HFFc6 (cell line): ENCODE measurements around the gene RSKR. TPM values are rescaled to one million over a fixed set of nuclear protein-coding genes. Genes with fewer than 3 reads are reported as not detected.

Source experiments
- DNase-seq: peaks from one replicate; pipeline ENCODE4 v3.0.0-alpha.2; 2018
- H3K27ac Mint-ChIP-seq: 2 replicates; pipeline ENCODE4 v1.8.0; 2020; ENCODE audit warnings: mild to moderate bottlenecking, mixed read lengths
- H3K27me3 Mint-ChIP-seq: 2 replicates; pipeline ENCODE4 v1.8.0; 2021; ENCODE audit warnings: mild to moderate bottlenecking, moderate library complexity, mixed read lengths; ENCODE audit not compliant: insufficient read depth
- H3K36me3 Mint-ChIP-seq: 2 replicates; pipeline ENCODE4 v1.8.0; 2021; ENCODE audit warnings: low read depth, mixed read lengths
- H3K4me1 Mint-ChIP-seq: 2 replicates; pipeline ENCODE4 v1.8.0; 2020; ENCODE audit warnings: low read depth, mixed read lengths
- H3K4me3 Mint-ChIP-seq: 2 replicates; pipeline ENCODE4 v1.8.0; 2020; ENCODE audit warnings: mild to moderate bottlenecking, moderate library complexity, mixed read lengths
- H3K9me3 Mint-ChIP-seq: 2 replicates; pipeline ENCODE4 v1.8.0; 2020; ENCODE audit warnings: mild to moderate bottlenecking, mixed read lengths
- CTCF ChIP-seq: fragments of 200-600 bp; sonication (generic); IDR thresholded peaks from 2 replicates; pipeline ENCODE4 v1.5.0; 2021; ENCODE audit warnings: antibody characterized with exemption, mild to moderate bottlenecking
- total RNA-seq, 6 experiments: library from RNA; stranded (reverse); fragmentation: NEBNext Ultra II Directional; extraction: Animal tissue kit (Norgen Biotek cat#: 25700); gene quantifications; 2 replicates in 1 of 6; 3 replicates in 5 of 6; pipeline ENCODE4 v1.2.3, GENCODE V29; 2021

The RSKR gene
- total RNA-seq, 6 experiments from 2014 or later: 3.2 to 4.3 (median 3.5) TPM

- Mint-ChIP-seq H3K4me1 (no peaks in the 10 kb centered on the region), H3K27ac (no peak overlapping the region), H3K4me3 (no peak overlapping the region), H3K9me3 (no peaks in the 10 kb centered on the region), H3K27me3 (no peaks in the 10 kb centered on the region; the same call in 1 of the 2 replicates), H3K36me3 (peaks cover 30% of the 10 kb centered on the region)
- TF ChIP-seq CTCF: no peak
- DNase-seq: no peak
Measured at GRCh38 chr17:28626818-28627217, 12.8 kb upstream of the RSKR start.

DNA sequence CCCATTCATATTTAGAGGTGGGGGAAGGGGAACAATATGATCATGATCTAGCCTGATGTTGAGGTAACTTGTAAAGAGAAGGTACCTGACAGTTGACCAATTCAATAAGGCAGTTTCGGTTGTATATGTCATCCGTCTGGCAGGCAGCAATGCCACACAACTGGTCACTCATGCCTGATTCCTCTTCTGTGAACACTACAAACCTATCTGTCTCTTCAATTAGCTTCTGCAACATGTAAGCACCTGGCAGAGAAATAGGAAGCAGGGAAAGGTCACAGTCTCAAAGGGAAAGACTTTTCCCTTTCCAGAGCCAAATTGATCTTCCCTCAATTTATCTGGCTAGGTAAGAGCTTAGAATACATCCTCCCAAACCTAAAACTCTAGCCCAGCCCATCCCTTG is 10.2 kb upstream of the RSKR start:
- H3K4me3 Mint-ChIP-seq: no peak overlapping the region
- peaks cover 48% of the 10 kb centered on the region for H3K36me3 Mint-ChIP-seq
- TF ChIP-seq CTCF: no peak
- no peaks in the 10 kb centered on the region for H3K4me1 Mint-ChIP-seq
- H3K9me3 Mint-ChIP-seq: no peaks in the 10 kb centered on the region
- H3K27me3 Mint-ChIP-seq: no peaks in the 10 kb centered on the region; the same call in 1 of the 2 replicates
- DNase-seq: no peak
- no peak overlapping the region for H3K27ac Mint-ChIP-seq

- Mint-ChIP-seq H3K4me1 (no peaks in the 10 kb centered on the region), H3K27me3 (no peaks in the 10 kb centered on the region; the same call in 1 of the 2 replicates), H3K36me3 (peaks cover 48% of the 10 kb centered on the region)
Measured at GRCh38 chr17:28623696-28624095, 9.7 kb upstream of the RSKR start.

DNA sequence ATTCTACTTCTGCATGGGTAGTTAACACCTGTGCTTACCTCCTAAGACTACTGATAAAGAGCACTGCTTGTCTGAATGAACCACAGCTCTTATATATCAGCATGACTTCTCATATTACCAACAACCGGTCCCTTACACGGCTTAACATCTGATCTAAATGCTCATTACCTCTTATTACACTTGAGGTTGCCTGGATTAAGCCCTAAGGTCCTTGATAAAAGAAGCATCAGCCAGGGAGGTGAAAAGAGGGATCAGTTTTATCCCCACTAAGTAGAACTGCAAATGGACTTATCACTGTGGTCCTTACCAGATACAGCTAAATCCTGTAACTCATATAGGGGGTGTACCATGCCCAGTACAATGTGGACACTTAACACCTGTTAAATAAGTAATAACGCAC is 8.2 kb upstream of the RSKR start:
- TF ChIP-seq CTCF: no peak
- H3K4me3 Mint-ChIP-seq: no peak overlapping the region
- no peaks in the 10 kb centered on the region for H3K9me3 Mint-ChIP-seq
- H3K4me1 Mint-ChIP-seq: no peaks in the 10 kb centered on the region
- peaks cover 43% of the 10 kb centered on the region for H3K36me3 Mint-ChIP-seq
- DNase-seq: no peak
- H3K27ac Mint-ChIP-seq: no peak overlapping the region
- H3K27me3 Mint-ChIP-seq: no peaks in the 10 kb centered on the region; the same call in 1 of the 2 replicates

More at GRCh38 chr17:28623696-28624095, 9.7 kb upstream of the RSKR start:
- Mint-ChIP-seq H3K27ac (no peak overlapping the region), H3K9me3 (no peaks in the 10 kb centered on the region), H3K4me3 (no peak overlapping the region)
- no peak for TF ChIP-seq CTCF
- DNase-seq: no peak

DNA sequence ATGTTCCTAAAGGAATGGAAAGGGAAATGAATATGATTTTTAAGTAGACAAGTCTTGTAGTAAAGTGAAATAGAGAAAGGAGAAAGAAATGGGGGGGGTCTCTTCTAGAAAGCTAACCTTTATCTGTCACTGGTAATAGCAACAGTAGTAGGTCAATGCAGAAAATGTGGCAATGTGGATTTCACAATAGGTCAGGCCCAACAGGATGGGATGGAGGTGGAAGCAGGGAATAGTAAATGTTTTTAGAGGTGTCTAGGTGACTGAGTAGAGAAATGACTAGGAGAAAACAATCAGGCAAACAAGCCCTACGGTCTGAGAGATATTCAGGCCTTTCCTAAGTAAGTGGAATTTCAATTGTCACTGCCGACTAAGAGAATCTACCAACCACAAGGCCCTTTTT is 6.0 kb upstream of the RSKR start:
- TF ChIP-seq CTCF: no peak
- Mint-ChIP-seq H3K27ac (no peak overlapping the region), H3K4me1 (no peaks in the 10 kb centered on the region), H3K27me3 (no peaks in the 10 kb centered on the region; the same call in 1 of the 2 replicates), H3K9me3 (no peaks in the 10 kb centered on the region), H3K4me3 (no peak overlapping the region), H3K36me3 (peaks cover 50% of the 10 kb centered on the region)
- DNase-seq: no peak

- H3K36me3 Mint-ChIP-seq: peaks cover 62% of the 10 kb centered on the region
- H3K4me1 Mint-ChIP-seq: no peaks in the 10 kb centered on the region; the same call in 1 of the 2 replicates
- H3K9me3 Mint-ChIP-seq: no peaks in the 10 kb centered on the region
- peaks cover 4% of the 10 kb centered on the region for H3K27me3 Mint-ChIP-seq
- no peak overlapping the region for H3K4me3 Mint-ChIP-seq
- DNase-seq: no peak
- no peak for TF ChIP-seq CTCF
- H3K27ac Mint-ChIP-seq: no peak overlapping the region
Measured at GRCh38 chr17:28618464-28618863, 4.5 kb upstream of the RSKR start.
